B cell (primary cell): ENCODE data around the gene OR10G3.

ENCODE experiments used
- CTCF ChIP-seq: fragments of 200-600 bp; IDR thresholded peaks from one replicate; pipeline ENCODE4 v1.8.0; 2022; ENCODE audit warnings: antibody characterized with exemption, mild to moderate bottlenecking
- EZH2 ChIP-seq: IDR thresholded peaks from 2 replicates; pipeline ENCODE4 v1.6.1; 2012; ENCODE audit warnings: borderline replicate concordance, low read depth, mild to moderate bottlenecking, moderate library complexity, low read length; ENCODE audit not compliant: insufficient read depth, poor library complexity, severe bottlenecking

- TF ChIP-seq EZH2 (no peak), CTCF (no peak)
Observed at GRCh38 chr14:21536418-21537089, 43.3 kb downstream of the OR10G3 start.
